Measurements from ENCODE around the gene ANKRD53. TPM values are rescaled to one million over a fixed set of nuclear protein-coding genes. Genes with fewer than 3 reads are reported as not detected.
A peak's percentile ranks its signal among the peaks of the same experiment; 100 is the strongest.
"Not testable (repeated sequence)": the region's sequence is repeated elsewhere in the genome, so short reads cannot be mapped to it uniquely, and the experiment has no call there.

Gene ANKRD53
- polyA plus RNA-seq, 2 of the 4 experiments (the other 2 are of a cell fraction) = not detected

- DNase-seq (ENCODE audit: low read depth in 1 of 2, low spot score in 1 of 2) (peak; percentile 77 to 80), ATAC-seq (peak; percentile 84 to 88), FAIRE-seq (peak; percentile 23)
- no peaks in the 10 kb centered on the region for H3K9me3 ChIP-seq
- POLR2A ChIA-PET = no interaction called here
- CTCF ChIA-PET = no interaction called here
- peak overlapping the region; percentile 81 for H3K4me2 ChIP-seq
- under 1% methylated on average over 11 of the region's 11 CpGs for WGBS (ENCODE audit: missing lambda C conversion rate)
- peak overlapping the region; percentile 83 for H3K4me3 ChIP-seq
- H3K4me1 ChIP-seq = peaks cover 17% of the 10 kb centered on the region; the same call in 2 of the 3 replicates
- TF ChIP-seq KDM1A (IDR thresholded peaks at IDR 0.05; ENCODE audit: low read depth) = no peak
- no peak for TF ChIP-seq RCOR1 (IDR thresholded peaks at IDR 0.05; ENCODE audit: low read depth, low read length)
- TF ChIP-seq ZC3H11A (IDR thresholded peaks at IDR 0.05) = no peak
- TF ChIP-seq CTCF (IDR thresholded peaks at IDR 0.05) = peak; percentile 46; the same call in 2 of the 3 replicates
- 0 out of 5 replicates have a peak, but pooled peaks of 1 of the 2 experiments have one; percentile 12 for TF ChIP-seq RAD21 (conservative IDR thresholded peaks at IDR 0.05 in 1 of 2, IDR thresholded peaks at IDR 0.05 in 1 of 2)
- TF ChIP-seq NR3C1 (IDR thresholded peaks at IDR 0.05) = no peak
- H3K27ac ChIP-seq = peak overlapping the region; percentile 67 to 96
Observed at GRCh38 chr2:70995426-70995729, 16.9 kb downstream of the ANKRD53 start.

- CTCF ChIA-PET = interaction anchor here (1.2 kb wide), 1 partner anchor 126 kb away, joined by 3 read pairs; no protein-coding TSS in a partner anchor
- POLR2A ChIA-PET; H3K9me3 ChIP-seq; FAIRE-seq; ATAC-seq; H3K27ac ChIP-seq; H3K4me2 ChIP-seq; DNase-seq (ENCODE audit: low read depth in 1 of 2, low spot score in 1 of 2); H3K4me3 ChIP-seq: not testable (repeated sequence)
- WGBS (ENCODE audit: missing lambda C conversion rate) = 87% methylated on average over 4 of the region's 4 CpGs
- H3K4me1 ChIP-seq = peaks cover 10% of the 10 kb centered on the region; the same call in 2 of the 3 replicates
Observed at GRCh38 chr2:70998885-70999284, 20.5 kb downstream of the ANKRD53 start.

- Histone ChIP-seq H3K4me3 (no peak overlapping the region), H3K9me3 (no peaks in the 10 kb centered on the region), H3K4me2 (no peak overlapping the region), H3K4me1 (peaks cover 10% of the 10 kb centered on the region; the same call in 2 of the 3 replicates), H3K27ac (no peak overlapping the region)
- ChIA-PET POLR2A (no interaction called here), CTCF (interaction anchor here (1.1 to 3.8 kb wide), 4 partner anchors 10 to 219 kb away, joined by 3 to 30 read pairs (median 4); no protein-coding TSS in a partner anchor)
- ATAC-seq (no peak), FAIRE-seq (no peak), DNase-seq (ENCODE audit: low read depth in 1 of 2, low spot score in 1 of 2) (no peak)
- no peak for TF ChIP-seq BCL3 (IDR thresholded peaks at IDR 0.05)
- TF ChIP-seq KDM1A (IDR thresholded peaks at IDR 0.05; ENCODE audit: low read depth) = no peak
- WGBS (ENCODE audit: missing lambda C conversion rate) = 63% methylated on average over 2 of the region's 2 CpGs
Observed at GRCh38 chr2:70999362-70999761, 20.9 kb downstream of the ANKRD53 start.

GRCh38 chr2:70999931-71000330, 21.5 kb downstream of the ANKRD53 start:
- 86% methylated on average over 10 of the region's 10 CpGs for WGBS (ENCODE audit: missing lambda C conversion rate)

GRCh38 chr2:71000780-71001591, 22.6 kb downstream of the ANKRD53 start:
- ChIA-PET CTCF (interaction anchor here (0.6 to 5.7 kb wide), 37 partner anchors 9 to 681 kb away, joined by 3 to 37 read pairs (median 4); partner anchors contain the start of genes FIGLA and NAGK), POLR2A (interaction anchor here (0.5 to 1.0 kb wide), 2 partner anchors 67 to 83 kb away, joined by 7 to 9 read pairs; partner anchors contain the start of gene NAGK)
- ATAC-seq (peak; percentile 86 to 93), DNase-seq (ENCODE audit: low read depth in 1 of 2, low spot score in 1 of 2) (peak; percentile 59 to 80), FAIRE-seq (no peak)
- Histone ChIP-seq H3K4me1 (peaks cover 5% of the 10 kb centered on the region; the same call in 1 of the 3 replicates), H3K27ac (peak overlapping the region; percentile 64 to 83), H3K4me2 (peak overlapping the region; percentile 85), H3K4me3 (peak overlapping the region; percentile 42), H3K9me3 (no peaks in the 10 kb centered on the region)
- WGBS (ENCODE audit: missing lambda C conversion rate) = 14% methylated on average over 21 of the region's 21 CpGs
- TF ChIP-seq CHD2 (IDR thresholded peaks at IDR 0.05; ENCODE audit: low read length, partially characterized antibody) (no peak), JUN (IDR thresholded peaks at IDR 0.05) (0 out of 5 replicates have a peak, but pooled peaks of 1 of the 2 experiments have one; percentile 43), CTCF (IDR thresholded peaks at IDR 0.05) (peak; percentile 94), E2F6 (IDR thresholded peaks at IDR 0.05; ENCODE audit: borderline replicate concordance, low read depth) (no peak), NFE2L2 (conservative IDR thresholded peaks at IDR 0.05; ENCODE audit: low read length) (no peak), BHLHE40 (IDR thresholded peaks at IDR 0.05; ENCODE audit: low read depth, low read length) (no peak), CHD4 (IDR thresholded peaks at IDR 0.05; ENCODE audit: borderline replicate concordance) (peak; percentile 96; the same call in 1 of the 2 replicates), BCL3 (IDR thresholded peaks at IDR 0.05) (no peak), SMC3 (IDR thresholded peaks at IDR 0.05) (peak; percentile 47), HOXB5 (CRISPR knock-in tag; IDR thresholded peaks at IDR 0.05) (no peak), RCOR1 (IDR thresholded peaks at IDR 0.05; ENCODE audit: low read depth, low read length) (no peak)

More at GRCh38 chr2:70999931-71000330, 21.5 kb downstream of the ANKRD53 start:
- peaks cover 10% of the 10 kb centered on the region; the same call in 2 of the 3 replicates for H3K4me1 ChIP-seq
- DNase-seq (ENCODE audit: low read depth in 1 of 2, low spot score in 1 of 2); POLR2A ChIA-PET; H3K9me3 ChIP-seq; H3K4me2 ChIP-seq; H3K4me3 ChIP-seq; ATAC-seq; H3K27ac ChIP-seq; FAIRE-seq: not testable (repeated sequence)
- CTCF ChIA-PET = interaction anchor here (1.1 to 5.7 kb wide), 10 partner anchors 10 to 680 kb away, joined by 3 to 37 read pairs (median 7); partner anchors contain the start of gene FIGLA
